Neuronal stem cell (in vitro differentiated cells): ENCODE measurements around the gene C12orf76. TPM values are rescaled to one million over a fixed set of nuclear protein-coding genes. Genes with fewer than 3 reads are reported as not detected.

Source experiments
- small RNA-seq: library from polyadenylated mRNA; stranded (forward); fragments of <200 nt; extraction: miRNeasy Mini kit (QIAGEN cat#:217004); gene quantifications from one replicate; pipeline ENCODE3, GENCODE V24; 2013; ENCODE audit not compliant: insufficient read depth

The C12orf76 gene

Small RNAs within 50 kb of the gene (small RNA-seq; reads per million reads assigned to genes)
- gene AC007546.2, result not detected
